K562 (cell line): Measurements from ENCODE around the gene PAX2. TPM values are rescaled to one million over a fixed set of nuclear protein-coding genes. Genes with fewer than 3 reads are reported as not detected.

Experiments used
- ATAC-seq: fragments of 200-7000 bp; cut with Tn5 transposase; 3 replicates; pipeline ENCODE4 v1.9.1; 2020; ENCODE audit warnings: moderate library complexity
- BruUV-seq: library from RNA; stranded (reverse); fragments of 400-500 nt; replicated peaks from 2 replicates; lab custom pipeline; 2021; lab: Mats Ljungman, UMichigan
- CTCF ChIA-PET: fragments of 300-600 bp; formaldehyde crosslinking; extraction: SDS; loops from one replicate; lab custom pipeline; 2021; ENCODE audit warnings: low intra/inter-chr PET ratio; lab: Yijun Ruan, JAX
- POLR2A ChIA-PET: fragments of 300-600, 350-650 bp; sonication (Branson Sonifier 250); formaldehyde crosslinking; extraction: SDS; loops from one replicate; lab custom pipeline; 2021; ENCODE audit warnings: antibody characterized with exemption, inconsistent platforms; lab: Yijun Ruan, JAX
- DNase-seq, 4 experiments: peaks; one replicate each; pipeline versions ENCODE4 v3.0.0 to v3.0.0-alpha.2; 2011 to 2018; ENCODE audit warnings: low spot score in 3 of 4, mixed read lengths in 3 of 4; ENCODE audit errors: extremely low read depth in 1 of 4
- FAIRE-seq: peaks from 2 replicates; lab custom pipeline; 2011; peaks lifted over from hg19 to GRCh38; lab: Jason Lieb, UNC
- H2AFZ ChIP-seq: 2 replicates; pipeline ENCODE4 v1.6.0; 2011; ENCODE audit warnings: low read depth, low read length, control low read depth, inconsistent platforms
- H3K27ac ChIP-seq: fragments of 200-600 bp; 3 replicates; pipeline ENCODE4 v1.8.0; 2011; ENCODE audit warnings: low read depth, mild to moderate bottlenecking, control low read depth, inconsistent platforms, low read length, moderate library complexity, mixed read lengths; ENCODE audit errors: extremely low read depth
- H3K27me3 ChIP-seq, 2 experiments: fragments of 300-600 bp in 1 of 2; 2 replicates in 1 of 2; 3 replicates in 1 of 2; pipeline versions ENCODE4 v1.6.0 to v1.8.0; 2011; ENCODE audit warnings: inconsistent platforms in 2 of 2, low read length in 2 of 2, mild to moderate bottlenecking in 1 of 2, mixed read lengths in 1 of 2, moderate library complexity in 1 of 2; ENCODE audit not compliant: control insufficient read depth in 2 of 2, insufficient read depth in 2 of 2
- H3K36me3 ChIP-seq: fragments of 300-600 bp; 3 replicates; pipeline ENCODE4 v1.8.0; 2011; ENCODE audit warnings: mild to moderate bottlenecking, low read length, inconsistent platforms; ENCODE audit not compliant: control insufficient read depth, insufficient read depth
- H3K4me1 ChIP-seq, 2 experiments: fragments of 200-600 bp in 1 of 2; replicated peaks in 1 of 2; 2 replicates in 1 of 2; 3 replicates in 1 of 2; pipeline versions ENCODE4 v1.5.1 to v1.8.0; 2011; ENCODE audit warnings: inconsistent platforms in 2 of 2, low read length in 2 of 2, mild to moderate bottlenecking in 1 of 2, mixed read lengths in 1 of 2, moderate library complexity in 1 of 2; ENCODE audit not compliant: control insufficient read depth in 2 of 2, insufficient read depth in 2 of 2
- H3K4me2 ChIP-seq: 2 replicates; pipeline ENCODE4 v1.6.1; 2011; ENCODE audit warnings: low read length, control low read depth, inconsistent platforms, mixed read lengths; ENCODE audit not compliant: insufficient read depth
- H3K4me3 ChIP-seq: fragments of 200-600 bp; sonication (generic), shearing (Covaris generic); 2 replicates; pipeline ENCODE4 v1.5.1; 2016; ENCODE audit warnings: control low read depth, inconsistent platforms
- H3K79me2 ChIP-seq: fragments of 200-600 bp; 3 replicates; pipeline ENCODE4 v1.8.0; 2011; ENCODE audit warnings: low read length, inconsistent platforms; ENCODE audit not compliant: control insufficient read depth, insufficient read depth
- H3K9ac ChIP-seq, 2 experiments: 2 replicates each; pipeline versions ENCODE4 v1.6.0 to v1.6.1; 2011; ENCODE audit warnings: low read depth in 2 of 2, low read length in 2 of 2, control low read depth in 1 of 2, inconsistent platforms in 1 of 2, mild to moderate bottlenecking in 1 of 2, mixed read lengths in 1 of 2; ENCODE audit not compliant: insufficient read depth in 1 of 2
- H3K9me1 ChIP-seq: one replicate; pipeline ENCODE4 v1.6.0; 2011; ENCODE audit warnings: inconsistent platforms, mild to moderate bottlenecking, low read length, moderate library complexity; ENCODE audit not compliant: control insufficient read depth, insufficient read depth
- H3K9me3 ChIP-seq: replicated peaks from 2 replicates; pipeline ENCODE4 v1.5.1; 2011; ENCODE audit warnings: low read depth, low read length, inconsistent platforms; ENCODE audit not compliant: control insufficient read depth, insufficient read depth
- H4K20me1 ChIP-seq: replicated peaks from 2 replicates; pipeline ENCODE4 v1.6.1; 2011; ENCODE audit warnings: low read length, inconsistent platforms, mixed read lengths; ENCODE audit not compliant: control insufficient read depth, insufficient read depth
- DDX20 ChIP-seq: fragments of 450-650 bp; IDR thresholded peaks from 2 replicates; pipeline ENCODE4 v1.6.1; 2016; ENCODE audit warnings: missing genetic modification characterization, low read depth, mild to moderate bottlenecking, missing compliant biosample characterization, moderate library complexity
- NR4A1 ChIP-seq, 2 experiments: fragments of 250-450 bp in 1 of 2; fragments of 450-650 bp in 1 of 2; sonication (Bioruptor Pico) in 1 of 2; IDR thresholded peaks; 2 replicates each; pipeline versions ENCODE4 v1.4.0 to v1.6.1; 2016 to 2020; ENCODE audit warnings: mild to moderate bottlenecking in 2 of 2, missing compliant biosample characterization in 1 of 2, missing genetic modification characterization in 1 of 2, moderate library complexity in 1 of 2
- RFX1 ChIP-seq: fragments of 450-650 bp; IDR thresholded peaks from 2 replicates; pipeline ENCODE4 v1.6.1; 2016; ENCODE audit warnings: mild to moderate bottlenecking, moderate library complexity
- SAFB ChIP-seq: fragments of 200-400 bp; formaldehyde crosslinking; IDR thresholded peaks from 2 replicates; pipeline ENCODE4 v1.6.1; 2017; ENCODE audit warnings: low read depth, low read length, borderline replicate concordance
- ZFP36 ChIP-seq: fragments of 150-350 bp; IDR thresholded peaks from 2 replicates; pipeline ENCODE4 v1.6.1; 2018; ENCODE audit warnings: low read length, low read depth; ENCODE audit not compliant: partially characterized antibody
- WGBS: fragments of 100-300 bp; shearing (Covaris generic); methylation state at CpG from one replicate; pipeline ENCODE4 v1.1.6; 2016; ENCODE audit warnings: low coverage, mixed read lengths; ENCODE audit not compliant: insufficient coverage; ENCODE audit errors: missing lambda C conversion rate; 5-methylcytosine and 5-hydroxymethylcytosine counted together
- in situ Hi-C: fragments of 300-500 bp; cut with MboI; formaldehyde crosslinking; loops from 4 replicates; pipeline ENCODE4 v1.15.0; 2018; ENCODE audit warnings: inconsistent platforms, mixed read lengths
- intact Hi-C: fragments of 100-400 bp; cut with micrococcal nuclease; formaldehyde crosslinking; loops from 2 replicates; pipeline ENCODE4 v1.14.2; 2022
- polyA plus RNA-seq, 8 experiments: library from polyadenylated mRNA; depleted of rRNA in 4 of 8; stranded (reverse) in 5 of 8; unstranded in 3 of 8; fragments of >200 nt; fragmentation: Nextera tagmentation in 2 of 8; fragmentation: Illumina TruSeq in 1 of 8; extraction: Ambion mirVana in 2 of 8; extraction: Trizol in 1 of 8; gene quantifications; 2 replicates each; pipeline versions ENCODE4 v1.2.1 to v1.2.3, GENCODE V29; 2011 to 2014; ENCODE audit warnings: inconsistent platforms in 1 of 8, missing spikeins in 1 of 8
- total RNA-seq, 7 experiments: library from RNA; depleted of rRNA in 6 of 7; stranded (reverse); fragments of >200 nt in 6 of 7; fragmentation: Illumina TruSeq in 2 of 7; extraction: Trizol in 2 of 7; gene quantifications; 2 replicates each; pipeline versions ENCODE4 v1.2.1 to v1.2.3, GENCODE V29; 2011 to 2021; ENCODE audit warnings: low replicate concordance in 1 of 7
- TF ChIP-seq, protein P1 (sequence below), 2 experiments: fragments of 250-450 bp in 1 of 2; fragments of 450-650 bp in 1 of 2; sonication (Bioruptor Pico) in 1 of 2; IDR thresholded peaks; 2 replicates each; pipeline versions ENCODE4 v1.6.1 to v1.8.0; 2016 to 2021; ENCODE audit warnings: mild to moderate bottlenecking in 2 of 2, moderate library complexity in 2 of 2, missing compliant biosample characterization in 1 of 2, missing genetic modification characterization in 1 of 2
- TF ChIP-seq, protein P2 (sequence below), 2 experiments: fragments of 450-650 bp; IDR thresholded peaks; 2 replicates each; pipeline ENCODE4 v1.6.1; 2016; ENCODE audit warnings: mild to moderate bottlenecking in 2 of 2, borderline replicate concordance in 1 of 2, low read depth in 1 of 2, moderate library complexity in 1 of 2

The PAX2 gene
- total and polyA plus RNA-seq, 9 of the 15 experiments (the other 6 are each of a cell fraction or from before 2014, with no cell fraction given): not detected

DNA sequence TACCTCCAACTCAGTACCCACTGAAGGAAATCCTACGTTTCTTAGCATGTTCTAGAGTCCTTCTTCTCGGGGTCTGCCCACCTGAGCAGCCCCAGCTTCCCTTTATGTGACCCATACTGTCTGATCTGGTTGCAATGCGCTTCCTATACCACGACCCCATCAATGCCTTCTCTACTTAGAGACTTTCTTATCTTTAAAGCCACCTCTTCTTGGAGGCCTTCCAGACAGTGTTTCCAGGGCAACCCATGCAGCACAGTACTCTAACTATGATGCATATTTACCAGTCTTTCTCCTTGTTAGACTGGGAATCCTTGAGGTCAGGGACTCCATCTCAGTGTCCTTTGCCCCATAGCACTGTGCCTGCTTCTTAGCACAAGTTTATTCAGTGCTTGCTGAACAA, 112.9 kb downstream of the PAX2 start:
- H3K27me3 ChIP-seq: peaks cover 5 to 43% of the 10 kb centered on the region in 2 experiments; a peak in 3 of 5 replicates
- TF ChIP-seq NR4A1 (CRISPR knock-in tag; IDR thresholded peaks at IDR 0.05): no peak
- TF ChIP-seq NR4A1 (tag; IDR thresholded peaks at IDR 0.05): no peak
- peak; percentile 53 for TF ChIP-seq RFX1
- no peak for TF ChIP-seq DDX20 (tag)
- TF ChIP-seq, protein P1, sequence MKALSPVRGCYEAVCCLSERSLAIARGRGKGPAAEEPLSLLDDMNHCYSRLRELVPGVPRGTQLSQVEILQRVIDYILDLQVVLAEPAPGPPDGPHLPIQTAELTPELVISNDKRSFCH (CRISPR knock-in tag; IDR thresholded peaks at IDR 0.05): no peak
- TF ChIP-seq, protein P1 (tag; IDR thresholded peaks at IDR 0.05): no peak
- no peak for TF ChIP-seq SAFB
- TF ChIP-seq, protein P2, sequence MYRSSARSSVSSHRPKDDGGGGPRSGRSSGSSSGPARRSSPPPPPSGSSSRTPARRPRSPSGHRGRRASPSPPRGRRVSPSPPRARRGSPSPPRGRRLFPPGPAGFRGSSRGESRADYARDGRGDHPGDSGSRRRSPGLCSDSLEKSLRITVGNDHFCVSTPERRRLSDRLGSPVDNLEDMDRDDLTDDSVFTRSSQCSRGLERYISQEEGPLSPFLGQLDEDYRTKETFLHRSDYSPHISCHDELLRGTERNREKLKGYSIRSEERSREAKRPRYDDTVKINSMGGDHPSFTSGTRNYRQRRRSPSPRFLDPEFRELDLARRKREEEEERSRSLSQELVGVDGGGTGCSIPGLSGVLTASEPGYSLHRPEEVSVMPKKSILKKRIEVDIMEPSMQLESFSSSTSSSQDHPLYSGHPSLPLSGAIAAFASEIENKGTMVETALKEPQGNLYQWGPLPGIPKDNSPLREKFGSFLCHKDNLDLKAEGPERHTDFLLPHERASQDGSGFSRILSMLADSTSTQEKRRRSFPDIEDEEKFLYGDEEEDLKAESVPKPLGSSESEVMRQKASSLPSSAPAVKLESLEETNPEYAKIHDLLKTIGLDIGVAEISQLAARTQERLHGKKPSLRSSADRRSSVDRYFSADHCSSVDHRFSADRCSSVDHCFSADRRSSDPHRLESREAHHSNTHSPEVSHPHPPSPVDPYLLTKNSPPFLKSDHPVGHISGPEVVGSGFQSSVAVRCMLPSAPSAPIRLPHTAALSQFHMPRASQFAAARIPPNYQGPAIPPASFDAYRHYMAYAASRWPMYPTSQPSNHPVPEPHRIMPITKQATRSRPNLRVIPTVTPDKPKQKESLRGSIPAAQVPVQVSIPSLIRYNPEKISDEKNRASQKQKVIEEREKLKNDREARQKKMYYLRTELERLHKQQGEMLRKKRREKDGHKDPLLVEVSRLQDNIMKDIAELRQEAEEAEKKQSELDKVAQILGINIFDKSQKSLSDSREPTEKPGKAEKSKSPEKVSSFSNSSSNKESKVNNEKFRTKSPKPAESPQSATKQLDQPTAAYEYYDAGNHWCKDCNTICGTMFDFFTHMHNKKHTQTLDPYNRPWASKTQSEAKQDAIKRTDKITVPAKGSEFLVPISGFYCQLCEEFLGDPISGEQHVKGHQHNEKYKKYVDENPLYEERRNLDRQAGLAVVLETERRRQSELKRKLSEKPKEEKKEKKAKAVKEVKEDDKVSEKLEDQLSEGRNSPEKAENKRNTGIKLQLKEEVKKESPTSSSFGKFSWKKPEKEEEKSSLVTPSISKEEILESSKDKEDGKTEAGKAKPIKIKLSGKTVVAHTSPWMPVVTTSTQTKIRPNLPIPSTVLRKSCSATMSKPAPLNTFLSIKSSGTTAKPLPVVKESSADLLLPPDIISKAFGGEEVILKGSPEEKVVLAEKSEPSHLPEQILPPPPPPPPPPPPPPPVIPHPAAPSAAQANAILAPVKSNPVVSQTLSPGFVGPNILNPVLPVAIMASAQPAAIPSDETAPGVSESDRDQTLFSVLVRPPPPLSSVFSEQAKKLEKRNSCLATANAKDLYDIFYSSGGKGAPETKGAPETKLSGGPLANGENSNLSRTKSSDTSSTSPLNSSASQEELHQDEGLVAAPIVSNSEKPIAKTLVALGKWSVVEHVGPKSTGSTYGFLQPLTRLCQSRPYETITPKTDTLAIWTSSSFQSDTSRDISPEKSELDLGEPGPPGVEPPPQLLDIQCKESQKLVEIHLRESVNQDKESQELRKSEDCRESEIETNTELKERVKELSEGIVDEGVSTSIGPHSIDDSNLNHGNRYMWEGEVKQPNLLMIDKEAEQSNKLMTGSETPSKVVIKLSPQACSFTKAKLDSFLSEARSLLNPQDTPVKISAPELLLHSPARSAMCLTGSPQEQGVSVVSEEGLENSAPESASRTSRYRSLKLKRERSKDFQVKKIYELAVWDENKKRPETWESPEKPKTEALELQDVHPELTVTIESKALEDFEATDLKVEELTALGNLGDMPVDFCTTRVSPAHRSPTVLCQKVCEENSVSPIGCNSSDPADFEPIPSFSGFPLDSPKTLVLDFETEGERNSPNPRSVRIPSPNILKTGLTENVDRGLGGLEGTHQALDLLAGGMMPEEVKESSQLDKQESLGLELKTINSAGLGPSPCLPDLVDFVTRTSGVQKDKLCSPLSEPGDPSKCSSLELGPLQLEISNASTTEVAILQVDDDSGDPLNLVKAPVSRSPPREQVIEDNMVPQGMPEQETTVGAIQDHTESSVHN (IDR thresholded peaks at IDR 0.05; ENCODE audit: borderline replicate concordance in 1 of 2, low read depth in 1 of 2): no peak
- TF ChIP-seq ZFP36: no peak
- 4% methylated on average over 4 of the region's 4 CpGs for WGBS

More for the DNA sequence above, 112.9 kb downstream of the PAX2 start:
- Histone ChIP-seq H3K4me3 (no peak overlapping the region), H3K9me1 (no peaks in the 10 kb centered on the region), H3K79me2 (no peaks in the 10 kb centered on the region), H3K4me2 (no peak overlapping the region), H3K9me3 (no peaks in the 10 kb centered on the region), H3K4me1 (no peaks in the 10 kb centered on the region), H2AFZ (no peak overlapping the region), H3K9ac (no peak overlapping the region), H3K36me3 (no peaks in the 10 kb centered on the region), H3K27ac (no peak overlapping the region), H4K20me1 (no peaks in the 10 kb centered on the region)
- ChIA-PET POLR2A (no interaction called here), CTCF (no interaction called here)
- DNase-seq: peak in 1 of 4 experiments; percentile 16
- ATAC-seq: no peak
- FAIRE-seq: no peak
- in situ Hi-C loops: loop anchor here (25.0 kb wide), 1 partner anchor 296 kb away; no protein-coding TSS in a partner anchor
- BruUV-seq: no TSS peak
- intact Hi-C loops: no loop called here
